Activated CD8-positive, alpha-beta memory T cell treated with anti-CD3 and anti-CD28 coated beads for 24 hours (primary cell): Measurements from ENCODE around the gene CLDN1.
A peak's percentile ranks its signal among the peaks of the same experiment; 100 is the strongest.

Experiments
- DNase-seq: peaks from one replicate; pipeline ENCODE4 v3.0.0-alpha.2; 2020

The CLDN1 gene

DNA sequence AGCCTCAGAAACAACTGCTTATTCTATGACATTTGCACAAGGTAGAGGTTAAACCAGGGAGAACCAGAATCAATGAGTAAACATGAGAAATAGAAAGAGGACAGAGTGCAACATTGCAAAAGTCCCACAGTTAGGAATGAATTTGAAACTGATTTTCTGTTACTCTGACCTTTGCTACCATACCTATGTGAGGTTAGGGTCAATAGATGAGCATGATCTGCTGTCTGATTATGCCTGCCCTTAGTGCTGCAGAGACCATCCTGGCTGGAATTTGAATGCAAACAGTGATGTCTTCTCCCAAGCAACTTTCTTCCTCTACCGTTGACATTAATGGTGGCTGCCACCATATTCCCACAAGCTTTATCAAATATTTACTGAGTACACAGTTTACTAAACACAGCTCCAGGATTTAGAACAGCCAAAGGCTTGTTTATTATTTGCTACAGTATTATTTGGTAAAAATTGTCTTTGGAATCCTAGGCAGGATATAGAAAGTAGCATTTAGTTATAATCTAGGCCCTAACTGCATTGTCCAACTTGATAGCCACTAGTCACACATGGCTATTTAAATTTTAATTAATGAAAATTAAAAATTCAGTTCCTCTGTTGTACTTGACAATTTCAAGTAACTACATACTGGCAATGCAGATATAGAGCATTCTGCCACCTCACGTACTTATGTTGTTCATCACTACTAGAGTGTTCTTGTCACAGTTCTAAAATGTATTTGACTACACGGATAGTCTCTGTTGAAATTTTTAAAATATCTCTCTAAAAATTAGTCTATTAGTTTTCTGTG is 8.9 kb upstream of the CLDN1 start:
- DNase-seq = no peak

DNA sequence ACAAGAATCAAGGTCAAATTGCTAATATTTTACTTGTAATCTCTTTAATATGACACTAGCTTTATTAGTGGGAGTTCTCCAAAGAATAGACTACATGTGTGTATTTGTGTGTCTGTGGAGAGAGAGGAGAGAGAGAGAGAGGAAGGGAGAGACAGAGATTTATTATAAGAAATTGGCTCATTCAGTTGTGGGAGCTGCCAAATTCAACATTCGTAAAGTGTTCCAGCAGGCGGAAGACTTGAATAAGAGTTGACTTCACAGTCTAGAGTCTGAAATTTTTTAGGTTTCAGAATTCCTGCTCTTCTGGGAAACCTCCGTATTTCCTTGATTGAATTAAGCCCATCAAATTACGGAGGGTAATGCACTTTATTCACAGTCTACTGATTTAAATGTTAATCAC is 4.7 kb upstream of the CLDN1 start:
- DNase-seq = no peak

DNA sequence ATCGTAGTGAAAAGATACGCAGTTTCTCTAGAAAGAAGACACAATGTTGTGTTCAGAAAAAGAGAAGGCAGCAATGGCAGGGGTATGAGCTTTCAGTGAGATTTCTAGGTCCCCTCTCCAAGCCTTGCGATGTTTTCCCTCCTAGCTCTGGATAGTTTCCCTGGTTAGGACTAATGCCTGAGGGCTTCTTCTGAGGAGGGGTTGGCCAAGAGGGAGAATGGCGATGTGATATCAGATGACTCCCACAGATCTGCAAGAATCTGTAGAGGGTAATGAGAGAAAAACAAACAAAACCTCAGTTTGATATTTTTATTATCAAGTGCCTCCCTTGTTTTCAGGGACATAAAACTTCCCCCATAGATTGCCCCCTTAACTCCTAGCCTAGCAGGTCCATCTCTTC is 4.1 kb upstream of the CLDN1 start:
- no peak for DNase-seq

GRCh38 chr3:190325923-190326322 is 3.7 kb upstream of the CLDN1 start:
- DNase-seq = no peak

DNA sequence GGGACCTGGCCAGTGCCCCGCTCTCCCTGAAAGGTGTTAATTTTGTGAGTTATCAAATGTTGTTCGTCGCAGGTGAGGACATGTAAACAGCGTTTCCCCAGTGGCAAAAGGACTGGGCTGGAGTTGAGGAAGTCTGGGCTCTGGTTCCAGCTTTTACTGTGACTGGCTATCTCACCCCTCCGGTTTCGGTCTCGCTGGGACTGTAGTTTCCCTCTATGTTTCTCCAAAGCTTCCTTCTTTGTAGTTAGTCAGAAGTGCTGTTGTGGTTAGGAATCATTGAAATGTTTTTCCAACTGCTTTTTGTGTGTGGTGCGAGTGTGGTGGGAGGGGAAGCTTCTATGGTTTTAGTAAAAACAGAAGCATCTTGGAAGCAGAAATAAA is 990 bp upstream of the CLDN1 start:
- DNase-seq = no peak

DNA sequence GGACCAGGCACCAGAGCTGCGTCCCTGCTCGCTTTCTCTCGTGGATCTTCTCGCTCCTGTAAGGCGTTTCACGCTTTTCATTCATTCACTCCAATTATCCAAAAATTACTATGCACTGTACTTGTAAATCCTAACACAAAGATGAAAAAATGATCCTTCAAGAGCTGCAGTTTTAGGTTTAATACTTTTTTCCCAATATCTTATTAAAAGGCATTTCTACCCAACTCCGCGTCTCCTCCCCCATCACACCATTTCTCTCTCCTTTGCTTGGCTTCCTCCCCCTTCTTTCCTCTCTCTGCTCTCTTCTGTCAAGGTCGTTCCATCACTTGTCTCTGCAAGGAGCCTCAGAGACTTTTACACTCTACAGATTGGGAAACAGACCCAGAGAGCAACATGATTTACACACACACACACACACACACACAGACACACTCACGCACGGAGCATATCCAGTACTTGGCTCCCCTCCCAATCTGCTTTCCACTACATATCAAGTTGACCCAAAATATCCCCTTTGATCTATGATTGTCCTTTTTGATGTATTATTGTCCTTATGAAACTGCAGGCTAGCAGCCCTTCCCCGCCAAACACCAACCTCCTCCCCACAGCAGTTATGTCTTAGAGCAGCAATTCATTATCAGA is 479 bp upstream of the CLDN1 start:
- no peak for DNase-seq

DNA sequence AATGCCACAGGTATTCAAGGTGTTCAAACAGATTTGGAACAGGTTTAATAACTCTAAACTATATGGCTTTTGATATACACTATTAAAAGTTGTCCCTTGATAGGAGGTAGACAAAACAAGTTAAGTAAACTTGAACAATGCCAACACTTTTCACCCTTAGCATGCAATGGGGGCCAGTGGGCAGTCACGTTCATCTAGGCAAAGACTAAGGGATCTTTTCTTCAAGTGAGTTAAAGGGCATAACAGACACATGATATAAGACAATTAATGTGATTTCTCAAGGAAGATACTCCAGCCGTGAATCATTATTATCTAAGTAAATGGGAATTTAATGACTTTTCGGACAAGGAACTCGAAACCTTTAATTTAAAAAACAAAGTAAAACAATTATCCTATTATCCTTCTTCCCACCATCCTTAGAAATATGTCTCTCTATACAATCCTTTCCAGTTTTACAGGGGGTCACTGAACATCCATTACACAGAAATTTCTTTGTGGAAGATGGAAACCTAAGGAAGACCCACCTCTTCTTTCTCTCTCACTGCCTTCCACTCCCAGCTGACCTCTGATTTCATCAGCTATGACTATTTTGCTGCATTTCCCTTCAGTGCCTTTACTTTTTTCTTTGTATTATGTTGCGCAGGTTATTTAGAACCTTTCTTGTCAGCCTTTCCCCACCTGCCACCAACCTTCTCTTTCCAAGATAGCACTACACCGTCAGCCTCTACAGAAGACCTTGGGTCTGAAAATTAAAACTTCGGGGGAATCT is 1.5 kb downstream of the CLDN1 start:
- no peak for DNase-seq

GRCh38 chr3:190319660-190320059 is 2.6 kb downstream of the CLDN1 start:
- peak; percentile 57 for DNase-seq

- no peak for DNase-seq
These were observed 3.6 kb downstream of the CLDN1 start for GRCh38 chr3:190318666-190319065.

- no peak for DNase-seq
These were observed 7.5 kb downstream of the CLDN1 start for GRCh38 chr3:190314741-190315140.

GRCh38 chr3:190309414-190309813 is 12.8 kb downstream of the CLDN1 start:
- no peak for DNase-seq

DNA sequence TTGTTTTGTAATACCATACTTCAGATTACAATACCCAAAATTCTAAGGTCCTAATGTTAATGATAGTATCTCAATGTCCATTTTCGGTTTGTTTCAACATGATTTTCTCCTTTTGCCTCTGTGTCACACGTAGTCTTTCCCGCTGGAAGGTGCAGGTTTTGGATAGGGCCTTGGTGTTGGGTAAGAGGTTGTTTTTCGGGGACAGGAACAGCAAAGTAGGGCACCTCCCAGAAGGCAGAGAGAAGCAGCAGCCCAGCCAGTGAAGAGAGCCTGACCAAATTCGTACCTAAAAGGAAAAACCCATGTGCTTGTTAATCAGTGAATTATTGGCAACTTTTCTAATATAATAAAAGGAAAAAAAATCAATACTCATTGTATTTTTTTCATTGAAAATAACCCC is 14.1 kb downstream of the CLDN1 start:
- no peak for DNase-seq

- DNase-seq = no peak
These were observed 15.1 kb downstream of the CLDN1 start for GRCh38 chr3:190307164-190307545.

DNA sequence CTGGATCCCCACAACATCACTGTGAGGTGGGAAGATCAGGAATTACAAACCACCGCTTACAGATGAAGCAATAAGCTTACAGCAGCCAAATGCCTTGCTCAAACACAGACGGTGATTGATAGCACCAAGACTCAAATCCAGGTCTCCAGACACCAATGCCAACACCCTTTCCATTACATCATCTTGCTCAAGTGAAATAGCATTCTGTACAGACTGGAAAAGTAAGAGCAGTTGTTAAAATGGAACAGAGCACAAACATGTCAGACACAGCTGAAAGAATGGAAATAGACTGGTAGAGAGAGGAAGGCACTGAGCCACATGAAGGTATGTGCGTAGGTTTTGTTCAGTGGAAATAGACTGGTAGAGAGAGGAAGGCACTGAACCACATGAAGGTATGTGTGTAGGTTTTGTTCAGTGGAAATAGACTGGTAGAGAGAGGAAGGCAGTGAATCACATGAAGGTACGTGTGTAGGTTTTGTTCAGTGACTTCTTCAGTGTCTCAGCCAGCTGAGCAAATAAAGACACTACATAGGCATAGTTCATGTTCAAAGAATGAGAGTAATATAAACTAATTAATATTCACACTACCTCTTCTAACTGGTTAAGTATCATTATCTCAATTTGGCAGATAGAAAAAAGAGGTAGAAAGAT is 15.6 kb downstream of the CLDN1 start:
- DNase-seq = no peak

- DNase-seq = no peak
These were observed 16.2 kb downstream of the CLDN1 start for GRCh38 chr3:190306026-190306425.

GRCh38 chr3:190305406-190305805 is 16.8 kb downstream of the CLDN1 start:
- no peak for DNase-seq

DNA sequence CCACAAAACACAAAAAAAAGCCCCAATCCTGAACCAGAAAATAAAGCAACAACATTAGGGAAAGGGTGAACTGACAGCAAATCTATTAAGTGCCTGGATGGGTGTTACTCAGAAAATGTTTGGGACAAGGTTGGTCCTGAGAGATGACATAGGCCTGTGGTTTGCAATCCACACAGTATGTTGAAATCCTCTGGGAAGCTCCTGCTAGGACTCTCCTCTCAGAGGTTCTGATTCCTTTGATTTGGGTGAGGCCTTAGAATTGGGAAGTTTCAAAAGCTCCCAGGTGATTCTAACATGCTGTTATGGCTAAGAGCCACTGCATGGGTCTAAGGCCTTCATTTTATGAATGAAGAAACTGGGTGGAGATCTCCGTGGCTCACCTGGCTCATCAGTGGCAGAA is 18.4 kb downstream of the CLDN1 start:
- DNase-seq = no peak

- DNase-seq = no peak
These were observed 19.9 kb downstream of the CLDN1 start for GRCh38 chr3:190302212-190302867.

- no peak for DNase-seq
These were observed 20.7 kb downstream of the CLDN1 start for GRCh38 chr3:190301591-190301990.

DNA sequence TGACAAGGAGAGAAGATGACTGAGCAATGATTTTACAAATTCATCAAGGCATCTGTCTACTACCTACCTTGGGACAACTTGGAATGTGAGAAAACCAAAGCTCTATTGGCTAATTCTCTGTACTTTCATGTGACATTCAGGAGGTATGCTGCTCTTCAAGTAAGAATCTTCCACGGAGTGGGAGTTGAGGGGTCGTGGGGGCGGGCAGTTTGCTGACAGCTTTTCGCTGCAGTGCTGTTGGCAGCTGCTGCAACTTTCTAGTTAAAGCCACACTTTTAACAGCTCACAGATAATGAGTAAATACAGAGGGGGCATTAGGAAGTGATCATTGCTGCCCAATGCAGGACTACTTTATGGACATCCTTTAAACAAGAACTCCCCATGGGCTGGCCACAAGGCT is 22.3 kb downstream of the CLDN1 start:
- no peak for DNase-seq

DNA sequence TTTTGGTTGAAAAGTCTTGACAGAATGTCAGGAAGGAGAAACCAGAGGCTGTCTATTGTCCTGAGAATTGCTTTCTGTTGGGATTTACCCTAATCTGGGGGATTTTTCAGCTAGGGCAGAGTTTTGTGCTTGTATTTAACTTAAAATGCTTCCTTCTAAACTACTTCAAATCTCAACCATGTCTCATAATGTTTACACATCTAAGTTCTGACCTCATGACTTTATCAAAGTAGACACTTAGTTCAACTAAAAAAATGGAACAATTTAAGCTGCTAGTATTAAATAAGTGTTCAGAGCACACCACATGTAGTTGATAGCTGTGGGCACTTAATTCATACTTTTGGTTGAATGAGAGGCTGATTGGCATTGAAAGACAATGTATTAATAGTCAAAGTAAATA is 28.2 kb downstream of the CLDN1 start:
- no peak for DNase-seq

DNA sequence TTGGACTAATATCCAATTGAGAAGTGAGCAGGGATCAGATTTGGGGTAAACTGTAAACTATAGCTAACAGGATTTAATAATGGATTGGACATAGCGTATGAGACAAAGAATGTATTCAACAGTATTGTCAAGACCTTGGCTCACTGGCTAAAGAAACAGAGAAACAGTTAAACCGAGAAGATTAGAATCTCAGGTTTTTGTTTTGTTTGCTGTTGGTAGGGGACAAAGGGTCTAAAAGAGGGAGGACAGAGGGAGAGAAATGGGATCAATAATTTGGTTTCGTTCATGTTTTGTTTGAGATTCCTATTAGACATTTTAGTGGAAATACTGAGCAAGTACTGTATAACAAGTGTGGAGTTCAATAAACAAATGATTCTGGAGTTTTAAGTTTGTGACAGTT is 28.6 kb downstream of the CLDN1 start:
- DNase-seq = no peak

- no peak for DNase-seq
These were observed 30.2 kb downstream of the CLDN1 start for GRCh38 chr3:190291994-190292584.
